Inflammatory macrophage (primary cell): ENCODE measurements around the gene OTUB1.
"Not testable (repeated sequence)": the region's sequence is repeated elsewhere in the genome, so short reads cannot be mapped to it uniquely, and the experiment has no call there.

ENCODE experiments used
- DNase-seq, 2 donors: peaks; one replicate each; pipeline ENCODE4 v3.0.0-alpha.2; 2020 to 2022
- total RNA-seq, 18 experiments: gene quantifications; one replicate each; lab custom pipeline; 2026; ENCODE audit warnings: mixed read lengths in 6 of 18, inconsistent platforms in 2 of 18; lab: John Stamatoyannopoulos, UW

OTUB1 gene
- 28.5 to 68.4 (median 45.9) reads per million in 18 experiments for total RNA-seq

- peak; percentile 78 to 87 for DNase-seq
Measured at GRCh38 chr11:63986156-63986931, at the start of gene OTUB1. TSS of gene OTUB1 (plus strand) at chr11:63986438. CDS start at chr11:63986457, 19 bp downstream.

DNA sequence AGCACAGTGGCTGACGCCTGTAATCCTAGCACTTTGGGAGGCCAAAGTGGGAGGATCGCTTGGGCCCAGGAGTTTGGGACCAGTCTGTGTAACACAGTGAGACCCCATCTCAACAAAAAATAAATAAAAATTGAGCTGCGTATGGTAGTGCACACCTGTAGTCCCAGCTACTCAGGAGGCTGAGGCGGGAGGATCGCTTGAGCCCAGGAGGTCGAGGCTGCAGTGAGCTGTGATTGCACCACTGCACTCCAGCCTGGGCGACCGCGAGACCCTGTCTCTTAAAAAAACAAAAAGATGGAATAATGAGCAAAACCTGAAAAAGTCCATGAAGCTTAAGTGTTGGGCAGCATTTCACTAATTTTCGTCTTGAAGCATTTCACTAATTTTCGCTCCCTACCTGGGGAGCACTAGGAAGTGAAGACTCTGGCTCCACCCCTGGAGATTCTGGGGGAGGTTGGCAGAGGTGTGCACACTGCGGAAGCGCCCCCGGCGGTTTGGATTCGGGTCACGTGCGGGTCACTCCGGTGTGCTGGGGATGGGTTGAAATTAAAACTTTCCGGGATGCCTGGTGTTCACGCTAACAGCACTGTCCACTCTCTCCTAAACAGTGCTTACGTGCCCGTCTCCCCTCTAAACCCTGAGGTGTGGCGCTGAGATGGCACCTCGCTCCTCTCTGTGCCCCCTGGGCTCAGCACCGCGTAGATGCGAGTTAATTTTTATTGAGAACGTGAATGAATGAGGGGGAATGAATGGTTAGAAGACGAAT, 48.3 kb upstream of the OTUB1 start:
- no peak for DNase-seq

DNA sequence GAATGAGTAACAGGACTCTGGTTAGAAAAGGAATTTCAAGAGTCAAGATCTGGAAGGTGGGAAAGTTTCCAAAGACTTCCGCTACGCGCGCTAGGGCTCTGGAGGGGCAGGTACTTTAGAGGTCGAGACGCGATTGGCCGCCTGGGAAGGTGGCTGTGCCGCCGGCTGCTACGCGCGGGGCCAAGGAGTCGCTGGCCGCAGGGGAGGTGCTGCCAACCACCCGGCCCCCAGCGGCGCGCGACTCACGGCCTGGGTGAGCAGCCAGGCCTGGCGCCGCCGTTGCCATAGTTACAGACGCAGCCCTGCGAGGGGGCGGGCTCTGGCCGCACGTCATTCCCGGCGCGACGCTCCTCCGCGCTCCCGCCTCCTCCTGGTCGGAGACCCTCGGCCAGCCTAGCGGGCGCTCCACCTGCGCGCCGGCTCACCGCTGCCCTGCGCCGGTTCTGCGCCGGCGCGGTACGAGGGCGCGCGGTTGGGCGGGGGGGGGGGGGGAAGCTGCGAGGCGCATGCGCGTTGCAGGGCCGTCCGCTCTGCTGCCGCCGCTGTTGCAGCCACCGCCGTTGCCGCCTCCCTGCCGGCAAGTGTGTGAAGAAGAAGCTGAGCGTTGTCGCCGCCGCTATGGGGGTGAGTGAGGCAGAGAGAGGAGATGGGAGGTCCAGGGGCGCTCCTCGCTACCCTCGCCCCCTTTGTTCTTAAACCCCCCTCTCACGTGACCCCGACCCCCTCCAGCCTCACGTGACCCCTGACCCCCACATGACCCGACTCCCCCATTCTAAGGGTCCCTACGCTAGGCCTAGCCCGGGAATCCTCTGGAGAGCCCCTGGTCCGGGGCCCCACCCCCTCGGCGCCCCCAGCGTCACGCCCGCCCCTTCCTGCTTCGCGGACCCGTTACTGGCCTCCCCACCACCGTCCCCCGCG, 47.5 kb upstream of the OTUB1 start, which contains the start of gene NAA40:
TSS of gene NAA40 (plus strand) at position 524 of the 918 bp plus-strand sequence. CDS start at position 619, 95 bp downstream.
- DNase-seq, result peak; percentile 86 to 90

- peak in 1 of 2 donors; percentile 15 for DNase-seq
Measured at GRCh38 chr11:63939397-63939891, 46.8 kb upstream of the OTUB1 start.

DNA sequence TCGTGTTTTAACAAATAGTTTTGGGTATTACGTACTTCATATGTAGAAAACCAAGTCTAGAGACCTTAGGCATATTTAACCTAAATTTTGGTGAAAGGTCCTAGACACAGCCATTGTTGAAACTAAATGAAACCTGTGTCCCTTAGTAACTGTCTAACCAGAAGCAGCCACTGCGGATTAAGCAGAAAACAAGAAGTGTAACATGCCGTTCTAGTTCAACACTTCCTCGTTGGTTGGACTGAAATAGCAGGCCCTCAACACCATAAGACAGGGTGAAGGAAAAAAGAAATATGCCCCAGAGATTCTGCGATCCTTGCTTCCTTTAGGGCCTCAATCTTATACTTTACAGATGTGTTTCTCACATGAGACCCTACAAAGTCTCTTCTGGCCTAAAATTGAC, 45.5 kb upstream of the OTUB1 start:
- peak; percentile 56 to 64 for DNase-seq

DNA sequence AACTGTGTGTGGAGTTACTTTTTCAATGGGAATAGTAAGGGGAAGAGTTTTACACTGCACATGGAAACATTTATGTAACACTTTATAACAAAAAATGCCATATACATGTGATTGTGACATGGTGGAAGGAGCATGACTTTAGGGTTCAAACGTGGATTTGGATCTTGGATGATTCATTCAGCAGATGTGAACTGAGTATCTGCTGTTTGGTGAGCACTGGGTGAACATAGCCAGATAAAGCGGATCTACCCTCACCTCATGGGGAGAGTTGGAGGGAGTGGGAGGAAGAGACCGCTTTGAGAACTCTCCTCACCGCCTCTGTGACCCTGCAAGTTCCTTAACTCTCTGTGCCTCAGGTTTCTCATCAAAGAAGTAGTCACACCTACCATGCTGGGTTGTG, 44.3 kb upstream of the OTUB1 start:
- DNase-seq, result no peak

DNA sequence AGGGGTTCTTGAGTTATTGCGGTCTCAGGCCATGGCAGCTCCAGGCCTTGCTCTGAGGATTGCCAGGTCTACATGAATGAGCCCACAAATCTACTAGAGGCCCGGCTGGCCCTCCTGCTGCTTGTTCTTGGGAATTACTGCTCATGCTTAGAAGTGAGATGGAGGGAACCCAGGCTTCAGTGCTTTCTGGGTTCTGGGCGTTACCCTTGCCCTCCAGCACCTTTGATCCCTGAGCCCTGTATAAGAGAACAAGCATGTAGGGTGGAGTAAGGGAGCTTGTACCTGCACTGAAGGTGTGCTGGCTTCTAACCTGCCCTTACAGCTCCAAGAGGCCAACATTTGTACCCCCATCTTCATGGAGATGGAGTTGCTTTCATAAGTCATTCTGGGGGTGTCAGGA, 43.4 kb upstream of the OTUB1 start:
- no peak for DNase-seq

DNA sequence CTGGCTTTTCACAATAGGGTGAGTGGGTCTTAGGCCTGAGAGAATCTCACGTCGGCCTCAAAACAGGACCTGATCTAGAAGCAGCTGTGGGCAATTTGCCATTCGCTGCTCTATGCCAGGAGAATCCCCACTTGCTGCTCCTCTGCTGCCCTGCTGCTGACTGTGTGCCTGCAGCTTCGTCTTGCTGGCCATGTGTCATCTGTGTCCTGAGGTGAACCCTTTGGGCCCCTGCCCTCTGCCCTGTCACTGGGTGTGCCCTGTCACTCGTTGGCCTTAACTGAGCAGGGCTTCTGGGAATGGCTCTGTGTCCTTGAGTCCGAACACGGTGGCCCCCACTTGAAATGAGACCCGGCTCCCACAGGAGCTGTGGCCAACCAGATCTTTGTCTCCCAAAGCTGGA, 41.3 kb upstream of the OTUB1 start:
- DNase-seq, result no peak

GRCh38 chr11:63945477-63946163, 40.6 kb upstream of the OTUB1 start:
- DNase-seq, result peak; percentile 52 to 65

GRCh38 chr11:63951779-63952536, 34.3 kb upstream of the OTUB1 start:
- peak in 1 of 2 donors; percentile 8 for DNase-seq

DNA sequence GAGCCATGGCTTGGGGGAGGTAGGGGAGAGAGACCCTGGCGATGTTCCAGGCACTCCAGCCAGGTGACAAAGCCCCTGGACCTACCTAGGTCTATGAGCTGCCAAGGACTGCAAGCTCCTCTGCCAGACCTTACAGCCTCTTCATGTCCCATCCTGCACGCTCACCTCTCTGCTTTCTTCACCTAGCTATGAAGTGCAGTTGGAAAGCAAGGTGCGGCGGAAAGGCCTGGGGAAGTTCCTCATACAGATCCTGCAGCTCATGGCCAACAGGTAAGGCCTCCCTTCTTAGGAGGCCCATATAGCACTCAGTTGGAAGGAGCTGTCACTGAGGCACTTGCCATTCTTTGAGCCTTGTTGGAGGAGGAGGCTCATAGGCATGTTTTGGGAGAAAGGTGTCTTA, 33.7 kb upstream of the OTUB1 start:
- DNase-seq, result no peak

GRCh38 chr11:63958008-63958407, 28.2 kb upstream of the OTUB1 start:
- DNase-seq, result no peak

DNA sequence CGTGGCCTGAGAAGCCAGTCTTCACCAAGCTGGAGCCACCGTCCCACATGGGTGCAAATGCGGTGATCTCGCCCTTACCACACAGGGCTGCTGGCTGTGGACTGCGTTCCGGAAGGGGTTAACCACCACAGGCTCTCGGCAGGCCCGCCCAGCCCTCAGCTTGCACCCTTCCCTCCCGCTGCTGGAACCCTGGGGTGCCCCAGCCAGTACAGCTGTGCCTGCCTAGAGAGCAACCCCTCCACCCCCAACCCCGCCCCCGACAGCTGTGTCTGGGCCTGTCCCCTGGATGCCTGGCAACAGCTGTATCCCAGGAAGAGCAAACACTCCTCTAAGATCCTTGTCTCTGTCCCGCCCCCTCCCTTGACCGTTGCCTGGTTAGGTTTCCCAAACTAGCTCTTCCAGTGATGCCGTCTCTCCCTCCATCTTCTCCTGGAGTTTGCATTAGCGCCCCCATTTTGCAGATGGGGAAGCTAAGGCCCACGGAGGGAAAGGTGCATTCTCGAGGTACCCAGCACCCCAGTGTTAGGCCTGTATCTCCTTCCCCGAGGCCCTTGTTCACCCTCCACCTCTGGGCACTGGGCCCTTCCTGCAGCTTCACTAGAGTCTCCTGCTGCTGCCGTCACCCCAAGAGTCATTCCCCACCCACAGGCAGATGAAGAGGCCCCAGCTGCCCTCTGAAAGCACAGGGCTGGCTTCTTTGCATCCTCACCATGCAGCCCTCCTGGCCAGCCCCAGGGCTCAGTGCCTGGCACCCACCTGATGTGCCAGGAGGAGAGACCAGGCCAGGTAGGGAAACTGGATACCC, 24.4 kb upstream of the OTUB1 start:
- no peak for DNase-seq

DNA sequence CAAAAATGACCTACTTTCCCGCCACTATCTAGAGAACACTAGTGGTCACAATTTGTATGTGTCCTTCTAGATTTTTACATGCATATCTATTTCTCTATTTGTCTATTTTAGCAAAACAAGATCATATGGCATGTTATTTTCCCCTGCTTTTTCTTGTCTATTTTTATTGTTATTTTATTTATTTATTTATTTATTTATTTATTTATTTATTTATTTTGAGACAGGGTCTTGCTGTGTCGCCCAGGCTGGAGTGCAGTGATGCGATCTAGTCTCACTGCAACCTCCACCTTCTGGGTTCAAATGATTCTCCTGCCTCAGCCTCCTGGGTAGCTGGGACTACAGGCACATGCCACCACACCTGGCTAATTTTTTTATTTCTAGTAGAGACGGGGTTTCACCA, 22.3 kb upstream of the OTUB1 start:
- not testable (repeated sequence) for DNase-seq

DNA sequence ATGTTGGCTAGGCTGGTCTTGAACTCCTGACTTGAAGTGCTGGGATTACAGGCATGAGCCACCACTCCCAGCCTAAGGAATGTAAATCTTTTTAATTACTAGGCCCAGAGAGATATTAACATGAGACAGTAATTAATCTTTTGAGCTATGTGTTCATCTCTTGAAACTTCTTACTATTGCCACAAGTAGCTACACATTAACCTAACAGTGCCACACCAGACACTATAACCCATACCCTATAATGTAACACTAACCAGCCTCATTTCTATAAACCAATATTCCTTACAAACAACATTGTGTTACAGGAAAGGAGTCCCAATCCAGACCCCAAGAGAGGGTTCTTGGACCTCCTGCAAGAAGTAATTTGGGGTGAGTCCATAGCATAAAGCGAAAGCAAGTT, 19.8 kb upstream of the OTUB1 start:
- no peak for DNase-seq

GRCh38 chr11:63969461-63969860, 16.8 kb upstream of the OTUB1 start:
- no peak for DNase-seq

GRCh38 chr11:63970902-63971301, 15.3 kb upstream of the OTUB1 start:
- DNase-seq, result peak; percentile 71 to 74

- not testable (repeated sequence) for DNase-seq
Measured at GRCh38 chr11:63973912-63974258, 12.4 kb upstream of the OTUB1 start.

GRCh38 chr11:63974259-63975143, 11.7 kb upstream of the OTUB1 start, which contains the start of gene COX8A:
TSS of gene COX8A (plus strand) at chr11:63974620. CDS start at chr11:63974681, 61 bp downstream.
- DNase-seq, result peak; percentile 100
